Dedifferentiated amniotic fluid mesenchymal stem cell (primary cell): ENCODE data around the gene ACTR2.
A peak's percentile ranks its signal among the peaks of the same experiment; 100 is the strongest.
"Not testable (repeated sequence)": the region's sequence is repeated elsewhere in the genome, so short reads cannot be mapped to it uniquely, and the experiment has no call there.

Experiments used
- DNase-seq: peaks from one replicate; pipeline ENCODE4 v3.0.0-alpha.2; 2016; ENCODE audit errors: extremely low spot score

The ACTR2 gene

DNA sequence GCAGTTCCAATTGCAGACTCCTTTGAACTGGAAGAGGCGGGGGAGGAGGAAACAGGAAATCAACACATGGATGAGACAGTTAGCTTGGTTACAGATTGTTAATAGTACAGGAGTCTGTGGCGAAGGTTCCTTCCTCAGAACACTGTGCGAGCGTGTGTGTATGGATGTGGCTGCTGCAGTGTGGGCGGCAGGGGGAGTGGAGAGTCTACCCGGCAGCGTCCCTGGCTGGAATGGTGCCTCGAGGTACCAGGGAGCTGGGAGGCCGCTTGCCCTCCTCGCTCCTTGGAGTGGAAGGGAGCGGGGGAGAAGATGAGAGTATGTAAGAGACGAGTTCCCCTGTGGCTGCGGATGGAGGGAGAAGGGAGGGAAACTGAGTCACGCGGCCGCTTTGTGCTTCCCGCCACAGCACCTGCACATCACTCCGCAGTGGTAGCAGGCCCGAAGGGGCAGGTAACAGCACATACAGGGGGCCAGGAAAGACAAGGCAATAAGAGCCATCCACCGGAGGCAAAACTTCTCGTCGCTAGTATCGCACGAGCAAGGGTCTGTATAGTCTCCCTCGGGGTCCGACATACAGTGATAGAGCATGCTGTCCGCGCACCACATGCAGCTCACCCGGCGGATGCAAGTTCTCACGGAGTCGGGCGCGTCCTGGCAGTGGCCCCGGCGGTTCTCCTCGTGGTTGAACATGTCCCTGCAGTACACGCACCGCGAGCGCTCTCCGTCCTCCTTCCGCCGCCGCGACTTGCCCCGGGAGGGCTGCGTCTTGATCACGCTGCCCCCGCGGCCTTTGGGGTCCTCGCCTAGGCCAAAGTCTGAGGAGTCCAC is 85.7 kb downstream of the ACTR2 start:
- DNase-seq: no peak

GRCh38 chr2:65313954-65314256 is 86.3 kb downstream of the ACTR2 start:
- DNase-seq: no peak

- no peak for DNase-seq
Observed at GRCh38 chr2:65314801-65315441, 87.3 kb downstream of the ACTR2 start.

- DNase-seq: no peak
Observed at GRCh38 chr2:65316072-65316471, 88.4 kb downstream of the ACTR2 start.

DNA sequence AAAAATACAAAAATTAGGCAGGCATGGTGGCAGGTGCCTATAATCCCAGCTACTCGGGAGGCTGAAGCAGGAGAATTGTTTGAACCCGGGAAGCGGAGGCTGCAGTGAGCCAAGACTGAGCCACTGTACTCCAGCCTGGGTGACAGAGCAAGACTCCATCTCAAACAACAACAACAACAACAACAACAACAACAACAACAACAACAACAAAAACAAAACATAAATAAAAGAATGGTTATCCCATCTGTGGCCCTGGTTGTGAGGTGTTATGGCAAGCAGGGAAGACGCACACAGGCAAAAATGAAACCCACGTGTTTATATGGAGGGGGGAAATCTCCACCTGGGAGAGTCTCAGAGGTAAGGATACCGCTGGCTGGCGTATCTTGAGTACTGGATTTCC is 89.7 kb downstream of the ACTR2 start:
- DNase-seq: not testable (repeated sequence)

DNA sequence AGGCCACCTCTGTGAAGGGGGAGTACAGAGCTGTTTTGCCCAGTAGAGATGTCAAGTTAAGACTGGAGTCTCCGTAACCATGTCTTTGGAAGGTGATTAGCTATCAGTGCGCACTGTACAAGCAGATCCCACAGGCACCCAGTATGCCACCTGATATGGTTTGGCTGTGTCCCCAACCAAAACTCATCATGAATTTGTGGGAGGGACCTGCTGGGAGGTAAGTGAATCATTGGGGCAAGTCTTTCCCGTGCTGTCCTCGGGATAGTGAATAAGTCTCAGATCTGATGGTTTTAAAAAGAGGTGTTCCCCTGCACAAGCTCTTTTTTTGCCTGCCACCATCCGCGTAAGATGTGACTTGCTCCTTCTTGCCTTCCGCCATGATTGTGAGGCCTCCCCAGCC is 90.2 kb downstream of the ACTR2 start:
- no peak for DNase-seq

- DNase-seq: no peak
Observed at GRCh38 chr2:65319072-65319673, 91.5 kb downstream of the ACTR2 start.

DNA sequence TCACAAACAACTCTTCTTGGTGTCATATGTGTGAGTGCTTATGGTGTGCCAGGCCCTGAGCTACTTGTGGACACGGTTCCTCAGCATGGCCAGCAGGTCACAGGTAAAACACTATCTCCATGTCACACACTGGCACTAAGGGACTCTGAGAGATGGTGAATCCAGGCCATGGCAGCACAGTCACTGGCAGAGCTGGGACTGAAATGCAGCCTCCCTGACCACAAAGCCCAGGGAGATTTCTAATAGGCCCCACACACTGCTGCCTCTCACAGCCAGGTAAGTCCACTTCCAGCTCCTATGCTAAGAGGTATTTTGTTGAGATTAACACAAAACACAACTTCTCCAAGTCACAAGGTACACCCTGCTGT is 92.0 kb downstream of the ACTR2 start:
- DNase-seq: no peak

DNA sequence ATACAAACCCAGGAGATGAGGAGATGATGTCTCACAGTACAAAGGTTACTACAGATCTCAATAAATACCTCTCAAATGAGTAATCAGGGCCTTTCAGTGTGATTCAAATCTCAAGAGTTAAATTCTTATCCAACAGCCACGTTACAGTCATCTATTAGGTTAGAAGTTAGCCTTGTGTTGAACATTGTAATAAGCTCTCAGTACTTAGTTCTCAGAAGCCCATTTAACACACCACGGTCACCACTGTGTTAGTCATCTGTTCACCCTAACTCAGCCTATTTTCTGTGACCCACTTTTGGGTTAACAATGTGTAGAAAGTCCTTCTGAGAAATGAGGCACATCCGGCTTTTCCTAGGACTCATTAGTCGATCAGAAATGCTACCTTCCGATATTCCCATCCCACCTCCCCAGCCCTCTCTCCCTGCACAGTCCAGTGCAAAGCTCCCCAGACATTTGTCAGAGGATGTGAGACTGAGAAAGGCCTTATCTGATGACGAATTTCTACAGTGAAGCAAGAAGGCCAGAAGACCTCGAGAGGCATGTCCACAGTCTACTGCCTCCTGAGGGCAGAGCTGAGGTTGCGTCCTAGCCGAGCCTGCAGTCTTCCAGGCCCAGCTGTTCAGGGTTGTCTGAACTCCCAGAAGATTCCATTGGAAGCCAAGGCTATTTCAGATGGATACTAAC is 92.6 kb downstream of the ACTR2 start:
- DNase-seq: peak; percentile 51
